BE2C (cell line): ENCODE results near the gene INPP4A.

Experiments
- DNase-seq: peaks from one replicate; pipeline ENCODE4 v3.0.0-alpha.2; 2020
- H3K27me3 ChIP-seq: fragments of 250-450 bp; sonication (Bioruptor Pico); 2 replicates; pipeline ENCODE4 v1.5.1; 2020; ENCODE audit warnings: mild to moderate bottlenecking
- H3K36me3 ChIP-seq: fragments of 250-450 bp; sonication (Bioruptor Pico); 2 replicates; pipeline ENCODE4 v1.5.1; 2020; ENCODE audit warnings: mild to moderate bottlenecking
- H3K4me1 ChIP-seq: fragments of 250-450 bp; sonication (Bioruptor Pico); 2 replicates; pipeline ENCODE4 v1.5.1; 2020
- H3K4me3 ChIP-seq: 2 replicates; pipeline ENCODE4 v1.5.1; 2011; ENCODE audit warnings: low read depth, low read length
- H3K9me3 ChIP-seq: fragments of 250-450 bp; sonication (Bioruptor Pico); 2 replicates; pipeline ENCODE4 v1.5.1; 2020
- CTCF ChIP-seq: IDR thresholded peaks from 2 replicates; pipeline ENCODE4 v1.5.1; 2012; ENCODE audit warnings: mild to moderate bottlenecking, low read depth, low read length

INPP4A gene

DNA sequence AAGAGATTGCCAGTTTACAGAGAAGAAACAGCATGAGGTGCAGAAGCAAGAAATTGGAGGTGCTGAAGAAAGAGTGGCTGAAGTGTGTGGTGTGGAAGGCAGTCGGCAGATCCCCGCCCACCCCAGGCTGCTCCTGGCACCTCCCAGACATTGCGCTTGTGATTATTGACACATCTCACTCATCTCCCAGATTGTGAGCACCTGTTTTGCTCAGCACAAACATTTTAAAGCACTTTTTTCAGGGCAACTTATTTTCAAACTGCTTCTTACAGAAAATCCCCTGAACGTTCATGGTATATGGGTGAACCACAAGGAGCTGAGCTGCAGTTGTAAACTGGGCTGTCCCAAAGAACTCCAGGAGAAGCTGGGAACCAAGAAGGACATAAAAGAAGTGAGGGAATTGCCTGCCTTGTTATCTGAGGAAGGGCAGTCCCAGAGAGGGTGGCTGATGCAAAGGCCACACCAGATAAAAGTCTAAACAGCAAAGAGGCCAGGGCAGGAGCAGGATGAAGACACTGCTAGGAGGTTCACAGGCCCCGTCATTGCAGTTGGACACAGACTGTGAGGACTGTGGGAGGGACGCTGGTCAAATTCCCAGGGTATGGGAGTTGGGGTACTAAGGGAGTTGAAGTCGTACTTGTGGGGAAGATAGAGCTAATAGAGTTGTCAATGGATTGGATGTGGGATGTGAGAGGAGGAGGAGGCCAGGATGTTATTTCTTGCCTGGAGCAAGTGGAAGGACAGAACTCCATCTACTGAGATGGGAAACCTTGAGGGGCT lies 65.1 kb downstream of the INPP4A start:
- no peak for TF ChIP-seq CTCF
- DNase-seq: no peak
- Histone ChIP-seq H3K4me3 (no peak overlapping the region), H3K36me3 (no peaks in the 10 kb centered on the region), H3K4me1 (no peaks in the 10 kb centered on the region), H3K27me3 (no peaks in the 10 kb centered on the region), H3K9me3 (no peaks in the 10 kb centered on the region)

DNA sequence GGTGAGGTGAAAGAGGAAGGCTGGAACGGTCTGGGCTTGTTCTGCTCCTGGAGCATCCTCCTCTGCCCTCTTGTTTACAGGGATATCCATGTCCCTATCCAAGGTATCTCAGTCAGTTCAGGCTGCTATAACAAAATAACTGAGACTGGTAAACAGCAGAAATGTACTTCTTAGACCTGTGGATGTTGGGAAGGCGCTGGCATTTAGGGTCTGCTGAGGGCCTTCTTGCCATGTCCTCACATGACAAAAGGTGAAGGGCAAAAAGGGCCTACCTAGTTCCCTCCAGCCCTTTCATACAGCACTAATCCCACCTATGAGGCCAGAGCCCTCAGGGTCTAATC lies 65.6 kb downstream of the INPP4A start:
- Histone ChIP-seq H3K9me3 (no peaks in the 10 kb centered on the region), H3K4me1 (no peaks in the 10 kb centered on the region), H3K36me3 (no peaks in the 10 kb centered on the region), H3K27me3 (no peaks in the 10 kb centered on the region), H3K4me3 (no peak overlapping the region)
- no peak for TF ChIP-seq CTCF
- no peak for DNase-seq

- Histone ChIP-seq H3K4me3 (no peak overlapping the region), H3K4me1 (no peaks in the 10 kb centered on the region), H3K27me3 (no peaks in the 10 kb centered on the region), H3K9me3 (no peaks in the 10 kb centered on the region), H3K36me3 (no peaks in the 10 kb centered on the region)
- DNase-seq: no peak
- TF ChIP-seq CTCF: no peak
Observed at GRCh38 chr2:98511981-98512380, 67.3 kb downstream of the INPP4A start.

DNA sequence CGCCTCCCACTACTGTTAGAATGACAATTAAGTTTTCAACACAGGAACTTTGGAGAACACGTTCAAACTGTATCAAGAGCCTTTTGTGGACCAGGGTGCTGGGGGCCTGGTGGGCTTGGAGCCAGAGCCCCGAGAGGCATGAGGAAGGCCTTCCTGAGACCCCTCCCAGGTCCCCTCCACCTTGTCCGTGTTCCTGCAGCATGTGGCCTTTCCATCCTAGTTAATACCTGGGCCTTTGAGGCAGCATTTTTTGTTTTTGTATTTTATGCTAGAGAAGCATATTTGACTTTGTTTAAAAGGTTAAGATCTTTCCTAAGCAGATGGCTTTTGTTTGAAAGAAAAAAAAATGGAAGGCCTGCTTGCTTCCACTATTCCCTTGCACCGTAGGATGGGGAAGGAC lies 68.0 kb downstream of the INPP4A start:
- Histone ChIP-seq H3K4me1 (peaks cover under 1% of the 10 kb centered on the region; the same call in 1 of the 2 replicates), H3K36me3 (no peaks in the 10 kb centered on the region)

DNA sequence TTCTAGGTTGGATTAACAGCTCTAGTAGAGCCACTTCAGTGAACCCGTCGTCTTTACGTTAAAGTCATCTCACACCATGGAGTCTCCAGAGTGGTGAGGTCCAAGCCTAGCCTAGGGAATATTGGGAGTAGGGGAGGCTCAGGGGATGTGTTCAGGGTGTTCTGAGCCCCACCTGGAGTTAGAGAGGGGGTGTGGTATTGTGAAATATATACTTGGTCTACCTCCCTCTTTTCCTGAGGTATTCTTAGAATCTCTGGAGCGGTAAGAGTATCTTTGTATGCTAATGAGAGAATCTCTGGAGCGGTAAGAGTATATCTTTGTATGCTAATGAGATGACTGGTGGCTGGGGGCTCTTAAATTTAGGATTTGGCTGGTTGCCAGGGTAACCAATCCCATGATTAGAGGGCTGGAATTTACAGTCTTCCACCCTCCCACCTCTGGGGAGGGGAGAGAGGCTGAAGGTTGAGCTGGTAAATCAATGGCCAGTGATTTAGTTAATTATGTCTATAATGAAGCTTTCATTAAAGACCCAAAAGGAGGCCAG lies 69.5 kb downstream of the INPP4A start:
- Histone ChIP-seq H3K4me1 (peaks cover 3% of the 10 kb centered on the region; the same call in 1 of the 2 replicates), H3K4me3 (no peak overlapping the region), H3K27me3 (no peaks in the 10 kb centered on the region), H3K36me3 (no peaks in the 10 kb centered on the region), H3K9me3 (no peaks in the 10 kb centered on the region)
- no peak for DNase-seq
- TF ChIP-seq CTCF: no peak

More for the DNA sequence above, 68.0 kb downstream of the INPP4A start:
- Histone ChIP-seq H3K4me3 (no peak overlapping the region), H3K27me3 (no peaks in the 10 kb centered on the region), H3K9me3 (no peaks in the 10 kb centered on the region)
- no peak for DNase-seq
- no peak for TF ChIP-seq CTCF

DNA sequence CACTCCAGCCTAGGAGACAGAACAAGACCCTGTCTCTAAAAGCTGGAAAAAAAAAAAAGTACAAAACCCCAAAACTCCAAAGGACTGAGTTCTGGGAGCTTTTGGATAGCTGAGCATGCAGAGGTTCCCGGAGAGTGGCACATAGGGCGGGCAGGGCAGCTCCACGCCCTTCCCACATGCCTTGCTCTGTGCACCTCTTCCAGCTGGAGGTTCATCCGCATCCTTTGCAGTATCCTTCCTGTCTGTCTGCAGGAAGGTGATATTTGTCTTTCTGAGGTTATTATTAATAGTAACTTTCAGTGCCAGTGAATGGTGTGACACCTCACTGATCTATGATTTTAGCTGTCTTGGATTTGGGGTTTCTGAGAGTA lies 70.2 kb downstream of the INPP4A start:
- H3K27me3 ChIP-seq: no peaks in the 10 kb centered on the region
- no peaks in the 10 kb centered on the region for H3K36me3 ChIP-seq
- TF ChIP-seq CTCF: no peak
- no peaks in the 10 kb centered on the region for H3K9me3 ChIP-seq
- peaks cover 3% of the 10 kb centered on the region; the same call in 1 of the 2 replicates for H3K4me1 ChIP-seq
- no peak for DNase-seq
- no peak overlapping the region for H3K4me3 ChIP-seq
